IgD-negative memory B cell (primary cell): ENCODE data around the gene CTTNBP2NL. TPM values are rescaled to one million over a fixed set of nuclear protein-coding genes. Genes with fewer than 3 reads are reported as not detected.
"Not testable (repeated sequence)": the region's sequence is repeated elsewhere in the genome, so short reads cannot be mapped to it uniquely, and the experiment has no call there.

Experiments used
- H3K27ac Mint-ChIP-seq, 3 donors: one replicate each; pipeline ENCODE4 v1.8.0; 2020 to 2022; ENCODE audit warnings: mild to moderate bottlenecking in 3 of 3, mixed read lengths in 3 of 3, moderate library complexity in 1 of 3
- H3K27me3 Mint-ChIP-seq: one replicate; pipeline ENCODE4 v1.8.0; 2021; ENCODE audit warnings: mixed read lengths
- H3K36me3 Mint-ChIP-seq: one replicate; pipeline ENCODE4 v1.8.0; 2020; ENCODE audit warnings: mild to moderate bottlenecking, mixed read lengths
- H3K4me1 Mint-ChIP-seq, 3 donors: one replicate each; pipeline ENCODE4 v1.8.0; 2020 to 2022; ENCODE audit warnings: mixed read lengths in 3 of 3, mild to moderate bottlenecking in 1 of 3
- H3K4me3 Mint-ChIP-seq, 4 donors: one replicate each; pipeline ENCODE4 v1.8.0; 2020 to 2022; ENCODE audit warnings: mild to moderate bottlenecking in 4 of 4, mixed read lengths in 4 of 4, moderate library complexity in 3 of 4
- H3K9me3 Mint-ChIP-seq, 3 donors: one replicate each; pipeline ENCODE4 v1.8.0; 2020 to 2021; ENCODE audit warnings: mixed read lengths in 3 of 3, mild to moderate bottlenecking in 1 of 3
- polyA plus RNA-seq: library from polyadenylated mRNA; unstranded; fragments of 300-500 nt; fragmentation: Illumina TruSeq; gene quantifications from one replicate; pipeline ENCODE4 v1.2.3, GENCODE V29; 2021

CTTNBP2NL gene
- polyA plus RNA-seq, 1 donor from 2014 or later = 0.76 TPM

DNA sequence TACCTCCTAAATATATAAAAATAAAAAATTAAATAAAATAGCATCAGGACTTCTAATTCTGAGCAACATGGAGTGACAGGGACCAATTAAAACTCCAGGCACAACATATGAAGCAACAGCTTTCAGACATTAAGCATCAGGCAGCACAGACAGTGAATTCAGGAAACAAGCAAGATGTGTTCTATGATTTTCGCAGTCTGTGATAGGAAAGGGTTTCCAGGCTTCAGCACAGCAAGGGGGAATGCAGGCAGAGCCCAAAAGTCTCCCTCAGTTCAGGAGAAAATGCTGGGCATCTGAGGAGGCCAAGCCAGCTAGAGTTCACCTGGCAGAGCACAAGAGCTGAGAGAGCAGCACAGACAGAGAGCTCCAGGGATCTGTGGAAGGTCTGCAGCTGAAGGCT lies 22.2 kb upstream of the CTTNBP2NL start:
- Mint-ChIP-seq H3K4me3 (no peak overlapping the region), H3K27ac (no peak overlapping the region), H3K9me3 (peaks cover 0 to 1% (median 0%) of the 10 kb centered on the region in 3 donors), H3K36me3 (no peaks in the 10 kb centered on the region), H3K27me3 (no peaks in the 10 kb centered on the region), H3K4me1 (peaks cover 2 to 5% (median 4%) of the 10 kb centered on the region in 3 donors)

DNA sequence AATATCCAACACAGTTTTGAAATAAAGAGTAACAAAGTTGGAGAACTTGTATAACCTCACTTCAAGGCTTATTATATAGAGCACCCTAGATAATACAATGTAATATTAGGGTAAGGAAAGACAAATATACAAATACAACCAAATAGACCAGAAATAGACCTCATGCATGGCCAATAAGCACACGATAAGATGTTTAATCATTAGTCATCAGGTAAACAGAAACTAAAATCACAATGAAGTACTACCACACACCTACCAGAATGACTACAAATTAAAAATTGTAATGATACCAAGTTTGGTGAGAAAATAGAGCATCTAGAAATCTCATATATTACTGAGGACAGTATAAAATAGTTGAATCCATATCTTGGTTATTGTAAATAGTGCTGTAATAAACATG lies 20.3 kb upstream of the CTTNBP2NL start:
- Mint-ChIP-seq H3K27ac (no peak overlapping the region), H3K4me3 (no peak overlapping the region), H3K27me3 (peaks cover 7% of the 10 kb centered on the region), H3K9me3 (no peaks in the 10 kb centered on the region), H3K4me1 (peaks cover 2 to 5% (median 2%) of the 10 kb centered on the region in 3 donors), H3K36me3 (no peaks in the 10 kb centered on the region)

- no peaks in the 10 kb centered on the region for H3K36me3 Mint-ChIP-seq
- H3K4me3 Mint-ChIP-seq = no peak overlapping the region
- peaks cover 0 to 5% (median 0%) of the 10 kb centered on the region in 3 donors for H3K4me1 Mint-ChIP-seq
- no peaks in the 10 kb centered on the region for H3K9me3 Mint-ChIP-seq
- H3K27me3 Mint-ChIP-seq = peaks cover 24% of the 10 kb centered on the region
- no peak overlapping the region for H3K27ac Mint-ChIP-seq
Measured at GRCh38 chr1:112380356-112380755, 15.7 kb upstream of the CTTNBP2NL start.

GRCh38 chr1:112381324-112382076 lies 14.5 kb upstream of the CTTNBP2NL start:
- no peaks in the 10 kb centered on the region for H3K4me1 Mint-ChIP-seq
- no peak overlapping the region for H3K27ac Mint-ChIP-seq
- no peaks in the 10 kb centered on the region for H3K36me3 Mint-ChIP-seq
- peaks cover 24% of the 10 kb centered on the region for H3K27me3 Mint-ChIP-seq
- no peaks in the 10 kb centered on the region for H3K9me3 Mint-ChIP-seq
- H3K4me3 Mint-ChIP-seq = no peak overlapping the region

GRCh38 chr1:112383759-112384370 lies 12.1 kb upstream of the CTTNBP2NL start:
- H3K4me1 Mint-ChIP-seq = no peaks in the 10 kb centered on the region
- H3K27me3 Mint-ChIP-seq = peaks cover 32% of the 10 kb centered on the region
- no peak overlapping the region for H3K4me3 Mint-ChIP-seq
- no peak overlapping the region for H3K27ac Mint-ChIP-seq
- no peaks in the 10 kb centered on the region for H3K36me3 Mint-ChIP-seq
- peaks cover 0 to 3% (median 0%) of the 10 kb centered on the region in 3 donors for H3K9me3 Mint-ChIP-seq

GRCh38 chr1:112386024-112386723 lies 9.8 kb upstream of the CTTNBP2NL start:
- no peaks in the 10 kb centered on the region for H3K36me3 Mint-ChIP-seq
- H3K4me3 Mint-ChIP-seq = no peak overlapping the region
- H3K4me1 Mint-ChIP-seq = peaks cover 4 to 6% (median 5%) of the 10 kb centered on the region in 3 donors
- peaks cover 0 to 3% (median 0%) of the 10 kb centered on the region in 3 donors for H3K9me3 Mint-ChIP-seq
- H3K27ac Mint-ChIP-seq = no peak overlapping the region
- peaks cover 29% of the 10 kb centered on the region for H3K27me3 Mint-ChIP-seq

GRCh38 chr1:112386731-112387346 lies 9.2 kb upstream of the CTTNBP2NL start:
- Mint-ChIP-seq H3K4me1 (peaks cover 4 to 7% (median 5%) of the 10 kb centered on the region in 3 donors), H3K4me3 (peak overlapping the region in 1 of 4 donors; percentile 26), H3K36me3 (no peaks in the 10 kb centered on the region), H3K27ac (no peak overlapping the region), H3K27me3 (peaks cover 27% of the 10 kb centered on the region), H3K9me3 (peaks cover 0 to 3% (median 0%) of the 10 kb centered on the region in 3 donors)

- Mint-ChIP-seq H3K4me1 (peaks cover 4 to 7% (median 5%) of the 10 kb centered on the region in 3 donors), H3K27me3 (peaks cover 22% of the 10 kb centered on the region), H3K27ac (no peak overlapping the region), H3K9me3 (peaks cover 0 to 3% (median 0%) of the 10 kb centered on the region in 3 donors), H3K36me3 (no peaks in the 10 kb centered on the region), H3K4me3 (no peak overlapping the region)
Measured at GRCh38 chr1:112387807-112388206, 8.2 kb upstream of the CTTNBP2NL start.

DNA sequence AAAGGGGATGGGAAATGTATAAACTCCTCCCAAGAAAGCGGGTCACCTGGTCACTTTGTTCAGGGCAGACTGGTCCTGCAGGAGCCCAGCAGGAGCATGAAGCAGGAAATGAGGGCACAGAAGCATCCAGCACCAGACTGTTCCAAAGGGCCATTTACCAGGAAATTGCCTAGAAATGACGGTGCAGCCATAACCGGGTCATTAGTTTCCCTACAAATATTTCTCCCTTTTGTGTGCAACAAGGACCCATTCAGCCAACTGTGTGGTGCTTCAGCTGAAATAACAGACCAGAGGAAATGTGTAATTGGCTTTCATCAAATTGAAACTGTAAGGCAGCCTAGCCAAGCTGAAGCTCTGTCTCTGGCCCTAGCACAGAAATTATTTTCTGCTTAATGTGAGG lies 7.6 kb upstream of the CTTNBP2NL start:
- Mint-ChIP-seq H3K4me3 (no peak overlapping the region), H3K27me3 (peaks cover 19% of the 10 kb centered on the region), H3K27ac (no peak overlapping the region), H3K9me3 (peaks cover 0 to 3% (median 0%) of the 10 kb centered on the region in 3 donors), H3K4me1 (peaks cover 4 to 7% (median 5%) of the 10 kb centered on the region in 3 donors), H3K36me3 (no peaks in the 10 kb centered on the region)

- Mint-ChIP-seq H3K36me3 (no peaks in the 10 kb centered on the region), H3K27me3 (peaks cover 19% of the 10 kb centered on the region), H3K4me3 (no peak overlapping the region), H3K27ac (peak overlapping the region in 1 of 3 donors; percentile 68), H3K4me1 (peaks cover 4 to 16% (median 5%) of the 10 kb centered on the region in 3 donors), H3K9me3 (peaks cover 0 to 3% (median 0%) of the 10 kb centered on the region in 3 donors)
Measured at GRCh38 chr1:112389689-112390088, 6.3 kb upstream of the CTTNBP2NL start.

DNA sequence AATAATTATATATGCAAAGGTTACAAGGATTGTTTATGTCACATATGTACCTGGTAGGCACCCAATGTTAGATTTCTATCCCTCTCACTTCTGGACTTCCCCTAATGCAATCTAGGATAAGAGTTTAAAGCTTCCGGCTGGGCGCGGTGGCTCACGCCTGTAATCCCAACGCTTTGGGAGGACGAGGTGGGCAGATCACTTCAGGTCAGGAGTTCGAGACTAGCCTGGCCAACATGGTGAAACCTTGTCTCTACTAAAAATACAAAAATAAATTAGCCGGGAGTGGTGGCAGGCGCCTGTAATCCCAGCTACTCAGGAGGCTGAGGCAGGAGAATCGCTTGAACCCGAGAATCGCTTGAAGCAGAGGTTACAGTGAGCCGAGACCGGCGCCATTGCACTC lies 5.7 kb upstream of the CTTNBP2NL start:
- not testable (repeated sequence) for H3K9me3 Mint-ChIP-seq, H3K4me3 Mint-ChIP-seq, H3K36me3 Mint-ChIP-seq, H3K27ac Mint-ChIP-seq
- peaks cover 13% of the 10 kb centered on the region for H3K27me3 Mint-ChIP-seq
- H3K4me1 Mint-ChIP-seq = peaks cover 4 to 18% (median 7%) of the 10 kb centered on the region in 3 donors

DNA sequence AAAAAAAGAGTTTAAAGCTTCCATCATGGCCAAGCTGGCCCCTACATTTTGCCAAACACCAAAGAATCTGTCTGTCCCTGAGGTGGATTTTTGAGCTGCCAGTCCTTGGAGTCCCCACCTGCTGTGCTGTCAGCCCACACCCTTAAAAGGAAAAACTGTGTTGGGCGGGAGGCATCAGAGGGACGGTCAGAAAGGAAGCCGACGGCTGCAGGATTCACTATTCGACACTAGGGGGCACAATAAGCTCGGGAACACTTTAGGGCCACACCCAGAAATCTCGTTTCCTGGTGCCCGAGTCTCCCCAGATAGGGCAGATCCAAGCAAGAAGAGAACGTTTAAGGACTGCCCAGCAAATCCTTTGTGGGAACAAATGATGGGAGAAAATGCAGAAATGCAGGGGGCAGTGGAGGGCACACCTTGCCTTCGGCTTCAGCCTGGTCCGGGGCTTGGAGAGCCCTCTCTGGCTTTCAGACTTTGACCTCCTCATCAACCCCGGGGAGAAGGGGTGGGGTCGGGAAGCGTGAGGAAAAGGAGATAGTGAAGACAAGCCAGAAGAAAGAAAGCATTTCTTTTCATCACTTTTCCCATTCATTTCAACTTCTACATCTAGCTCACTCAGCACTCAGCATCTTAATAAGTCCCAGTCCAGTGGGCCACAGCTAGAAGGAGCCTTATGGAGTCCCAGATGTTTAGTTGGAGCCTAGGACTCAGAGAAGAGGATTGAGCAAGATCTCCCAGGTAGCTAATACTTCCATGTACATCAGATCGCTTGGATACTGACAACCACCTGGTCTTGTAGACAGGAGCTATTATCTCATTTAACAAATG lies 5.0 kb upstream of the CTTNBP2NL start:
- Mint-ChIP-seq H3K4me1 (peaks cover 10 to 22% (median 12%) of the 10 kb centered on the region in 3 donors), H3K27me3 (peaks cover 13% of the 10 kb centered on the region), H3K36me3 (no peaks in the 10 kb centered on the region), H3K9me3 (peaks cover 0 to 3% (median 0%) of the 10 kb centered on the region in 3 donors), H3K27ac (no peak overlapping the region), H3K4me3 (peak overlapping the region; percentile 20 to 65 (median 42))

- Mint-ChIP-seq H3K36me3 (no peaks in the 10 kb centered on the region), H3K27me3 (peaks cover 13% of the 10 kb centered on the region), H3K4me1 (peaks cover 11 to 23% (median 15%) of the 10 kb centered on the region in 3 donors), H3K4me3 (no peak overlapping the region), H3K27ac (no peak overlapping the region), H3K9me3 (peaks cover 0 to 3% (median 0%) of the 10 kb centered on the region in 3 donors)
Measured at GRCh38 chr1:112391603-112391940, 4.4 kb upstream of the CTTNBP2NL start.

DNA sequence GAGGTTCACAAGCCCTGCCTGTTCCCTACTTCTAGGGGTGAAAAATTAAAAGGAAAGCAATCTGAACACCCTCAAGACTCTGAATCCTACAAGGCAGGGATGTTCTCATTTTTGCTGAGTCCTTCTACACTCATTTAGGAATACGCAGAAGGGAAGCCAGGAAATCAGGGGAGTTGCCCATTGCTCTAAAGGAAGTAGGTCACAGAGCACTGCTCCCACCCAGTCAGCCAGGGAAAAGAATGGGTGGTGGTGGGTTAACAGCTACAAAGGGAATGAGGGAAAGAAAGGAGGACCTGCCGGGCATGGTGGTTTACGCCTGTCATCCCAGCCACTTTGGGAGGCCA lies 2.4 kb upstream of the CTTNBP2NL start:
- Mint-ChIP-seq H3K4me1 (peaks cover 20 to 29% (median 20%) of the 10 kb centered on the region in 3 donors), H3K27ac (no peak overlapping the region), H3K4me3 (peak overlapping the region in 1 of 4 donors; percentile 53), H3K36me3 (no peaks in the 10 kb centered on the region), H3K27me3 (peaks cover 8% of the 10 kb centered on the region), H3K9me3 (no peaks in the 10 kb centered on the region)
